H1 (cell line): Measurements from ENCODE around the gene CYP4F11. TPM values are rescaled to one million over a fixed set of nuclear protein-coding genes. Genes with fewer than 3 reads are reported as not detected.

Source experiments
- CTCF ChIA-PET: fragments of 300-600 bp; sonication (Branson Sonifier 250); formaldehyde crosslinking; loops from one replicate; lab custom pipeline; 2021; ENCODE audit not compliant: partially characterized antibody; lab: Charles Lee
- POLR2A ChIA-PET: fragments of 300-600 bp; sonication (Branson Sonifier 250); formaldehyde crosslinking; loops from one replicate; lab custom pipeline; 2021; ENCODE audit warnings: inconsistent platforms; ENCODE audit not compliant: partially characterized antibody; lab: Charles Lee
- DNase-seq, 2 experiments: peaks; one replicate each; pipeline versions ENCODE4 v3.0.0 to v3.0.0-alpha.2; 2010 to 2022; ENCODE audit warnings: low spot score in 2 of 2, low read depth in 1 of 2, mixed read lengths in 1 of 2
- FAIRE-seq: peaks from 2 replicates; lab custom pipeline; 2011; peaks lifted over from hg19 to GRCh38; lab: Jason Lieb, UNC
- H2AFZ ChIP-seq: 2 replicates; pipeline ENCODE4 v1.8.1; 2012; ENCODE audit warnings: low read length, inconsistent platforms
- H2AK5ac ChIP-seq: 2 replicates; pipeline ENCODE4 v1.6.1; 2013; ENCODE audit warnings: low read depth, low read length
- H2BK120ac ChIP-seq: replicated peaks from 2 replicates; pipeline ENCODE3; 2013; ENCODE audit warnings: low read depth, low read length, inconsistent platforms
- H2BK12ac ChIP-seq: 2 replicates; pipeline ENCODE4 v1.6.1; 2013; ENCODE audit warnings: low read depth, low read length
- H2BK15ac ChIP-seq: 2 replicates; pipeline ENCODE4 v1.6.1; 2013; ENCODE audit warnings: low read length
- H2BK20ac ChIP-seq: 2 replicates; pipeline ENCODE4 v1.6.1; 2013; ENCODE audit warnings: low read length
- H2BK5ac ChIP-seq: 2 replicates; pipeline ENCODE4 v1.6.1; 2013; ENCODE audit warnings: low read depth, low read length
- H3K14ac ChIP-seq: 2 replicates; pipeline ENCODE4 v1.6.1; 2013; ENCODE audit warnings: inconsistent platforms; ENCODE audit not compliant: insufficient read length
- H3K18ac ChIP-seq: 2 replicates; pipeline ENCODE4 v1.6.1; 2013; ENCODE audit warnings: low read length; ENCODE audit errors: extremely low read depth
- H3K23ac ChIP-seq: 2 replicates; pipeline ENCODE4 v1.6.1; 2013; ENCODE audit warnings: inconsistent platforms; ENCODE audit not compliant: insufficient read length
- H3K23me2 ChIP-seq: 2 replicates; pipeline ENCODE4 v1.6.1; 2013; ENCODE audit warnings: low read depth, low read length
- H3K27ac ChIP-seq: 2 replicates; pipeline ENCODE4 v1.6.1; 2011; ENCODE audit warnings: low read depth, low read length, inconsistent platforms
- H3K27me3 ChIP-seq, 4 experiments: replicated peaks in 1 of 4; 1 replicate in 1 of 4; 2 replicates in 3 of 4; pipeline versions ENCODE4 v1.6.1 to v1.8.1; 2011 to 2013; ENCODE audit warnings: low read length in 3 of 4, mild to moderate bottlenecking in 3 of 4, inconsistent platforms in 2 of 4, mixed read lengths in 2 of 4, moderate library complexity in 1 of 4; ENCODE audit not compliant: control insufficient read depth in 3 of 4, insufficient read depth in 3 of 4; ENCODE audit errors: extremely low read depth in 1 of 4
- H3K36me3 ChIP-seq, 4 experiments: 2 replicates each; pipeline versions ENCODE4 v1.6.1 to v1.8.1; 2011 to 2013; ENCODE audit warnings: mild to moderate bottlenecking in 4 of 4, low read length in 3 of 4, moderate library complexity in 2 of 4, control low read depth in 1 of 4, inconsistent platforms in 1 of 4; ENCODE audit not compliant: insufficient read depth in 4 of 4, control insufficient read depth in 2 of 4
- H3K4ac ChIP-seq: replicated peaks from 2 replicates; pipeline ENCODE3; 2013; ENCODE audit warnings: low read length, low read depth, mixed read lengths, inconsistent platforms; ENCODE audit not compliant: insufficient read length
- H3K4me1 ChIP-seq, 4 experiments: replicated peaks in 1 of 4; 1 replicate in 1 of 4; 2 replicates in 3 of 4; pipeline versions ENCODE4 v1.6.1 to v1.8.1; 2011 to 2013; ENCODE audit warnings: low read length in 3 of 4, inconsistent platforms in 2 of 4, mixed read lengths in 1 of 4; ENCODE audit not compliant: insufficient read depth in 4 of 4, control insufficient read depth in 3 of 4
- H3K4me2 ChIP-seq, 2 experiments: 2 replicates each; pipeline versions ENCODE4 v1.6.1 to v1.8.1; 2011 to 2013; ENCODE audit warnings: low read depth in 2 of 2, low read length in 2 of 2, control low read depth in 1 of 2, inconsistent platforms in 1 of 2, mild to moderate bottlenecking in 1 of 2; ENCODE audit not compliant: insufficient read depth in 1 of 2
- H3K4me3 ChIP-seq, 4 experiments: fragments of 200-600, 300-600 bp in 1 of 4; sonication (generic), shearing (Covaris generic), sonication (Bioruptor Twin) in 1 of 4; 2 replicates each; pipeline versions ENCODE4 v1.5.1 to v1.8.1; 2011 to 2016; ENCODE audit warnings: low read length in 4 of 4, low read depth in 3 of 4, control low read depth in 2 of 4, inconsistent platforms in 2 of 4, mild to moderate bottlenecking in 2 of 4, mixed read lengths in 1 of 4, moderate library complexity in 1 of 4; ENCODE audit not compliant: insufficient read depth in 2 of 4; ENCODE audit errors: extremely low read depth in 1 of 4
- H3K56ac ChIP-seq: replicated peaks from 2 replicates; pipeline ENCODE3; 2013; ENCODE audit warnings: low read depth, mild to moderate bottlenecking, mixed read lengths, low read length, inconsistent platforms; ENCODE audit not compliant: insufficient read length
- H3K79me1 ChIP-seq: 2 replicates; pipeline ENCODE4 v1.6.1; 2013; ENCODE audit warnings: low read depth, low read length, control low read depth
- H3K79me2 ChIP-seq, 2 experiments: 2 replicates each; pipeline versions ENCODE4 v1.6.1 to v1.8.1; 2012 to 2013; ENCODE audit warnings: low read length in 2 of 2, mild to moderate bottlenecking in 2 of 2, inconsistent platforms in 1 of 2; ENCODE audit not compliant: insufficient read depth in 2 of 2, control insufficient read depth in 1 of 2
- H3K9ac ChIP-seq, 4 experiments: replicated peaks in 1 of 4; 1 replicate in 1 of 4; 2 replicates in 3 of 4; pipeline versions ENCODE4 v1.6.1 to v1.8.1; 2011 to 2013; ENCODE audit warnings: low read depth in 3 of 4, low read length in 3 of 4, control low read depth in 2 of 4, mild to moderate bottlenecking in 2 of 4, moderate library complexity in 2 of 4, inconsistent platforms in 1 of 4; ENCODE audit errors: extremely low read depth in 1 of 4
- H3K9me3 ChIP-seq, 2 experiments: 2 replicates each; pipeline versions ENCODE4 v1.6.1 to v1.8.1; 2012 to 2013; ENCODE audit warnings: mild to moderate bottlenecking in 2 of 2, moderate library complexity in 2 of 2, control low read depth in 1 of 2, inconsistent platforms in 1 of 2, low read depth in 1 of 2, low read length in 1 of 2, mixed read lengths in 1 of 2; ENCODE audit not compliant: insufficient read depth in 2 of 2
- H4K20me1 ChIP-seq, 2 experiments: replicated peaks in 1 of 2; 2 replicates each; pipeline versions ENCODE3 to v1.8.1; 2011 to 2013; ENCODE audit warnings: inconsistent platforms in 2 of 2, low read length in 2 of 2, mild to moderate bottlenecking in 1 of 2; ENCODE audit not compliant: insufficient read depth in 2 of 2, control insufficient read depth in 1 of 2
- H4K5ac ChIP-seq: 2 replicates; pipeline ENCODE4 v1.6.1; 2013; ENCODE audit warnings: low read length, low read depth, mixed read lengths, inconsistent platforms; ENCODE audit not compliant: insufficient read length
- H4K8ac ChIP-seq: 2 replicates; pipeline ENCODE4 v1.8.0; 2013; ENCODE audit warnings: mild to moderate bottlenecking, moderate library complexity, low read length, inconsistent platforms; ENCODE audit not compliant: insufficient read depth; ENCODE audit errors: extremely low read depth
- H4K91ac ChIP-seq: replicated peaks from 2 replicates; pipeline ENCODE3; 2013; ENCODE audit warnings: low read length, mixed read lengths, inconsistent platforms; ENCODE audit not compliant: insufficient read length
- BACH1 ChIP-seq: IDR thresholded peaks from 2 replicates; pipeline ENCODE4 v1.6.1; 2012; ENCODE audit warnings: low read length, improper control_type of control experiment
- BRCA1 ChIP-seq: IDR thresholded peaks from 2 replicates; pipeline ENCODE4 v1.6.1; 2012; ENCODE audit warnings: low read depth, low read length, improper control_type of control experiment
- CBX5 ChIP-seq: fragments of 300-800, 300-1000 bp; sonication (generic); IDR thresholded peaks from 2 replicates; pipeline ENCODE4 v1.7.1; 2016; ENCODE audit warnings: antibody characterized with exemption, low read length, low read depth
- CBX8 ChIP-seq: fragments of 300-800, 300-1000 bp; sonication (generic); IDR thresholded peaks from 2 replicates; pipeline ENCODE4 v1.7.1; 2016; ENCODE audit warnings: low read depth, low read length, borderline replicate concordance
- CHD2 ChIP-seq: IDR thresholded peaks from 2 replicates; pipeline ENCODE4 v1.6.1; 2012; ENCODE audit warnings: low read length, improper control_type of control experiment
- GABPA ChIP-seq: IDR thresholded peaks from 2 replicates; pipeline ENCODE4 v1.6.1; 2011; ENCODE audit warnings: mild to moderate bottlenecking, low read length, moderate library complexity, borderline replicate concordance; ENCODE audit not compliant: insufficient read depth
- NANOG ChIP-seq: IDR thresholded peaks from 2 replicates; pipeline ENCODE4 v1.6.1; 2011; ENCODE audit warnings: low read length, low read depth, mild to moderate bottlenecking, inconsistent platforms; ENCODE audit not compliant: insufficient read depth, poor library complexity, severe bottlenecking
- RXRA ChIP-seq: IDR thresholded peaks from 2 replicates; pipeline ENCODE4 v1.6.1; 2011; ENCODE audit warnings: low read depth, mild to moderate bottlenecking, low read length, moderate library complexity; ENCODE audit not compliant: insufficient read depth
- TAF1 ChIP-seq: IDR thresholded peaks from 2 replicates; pipeline ENCODE4 v1.6.1; 2011; ENCODE audit warnings: mild to moderate bottlenecking, low read depth, low read length
- WGBS, 2 experiments: shearing (Covaris generic) in 1 of 2; methylation state at CpG; one replicate each; pipeline versions ENCODE4 v1.1.6 to v1.1.7; 2013 to 2015; ENCODE audit warnings: low lambda C conversion rate in 2 of 2, mixed read lengths in 2 of 2, inconsistent platforms in 1 of 2, low coverage in 1 of 2, missing lambda C conversion rate in 1 of 2; ENCODE audit not compliant: insufficient replicate concordance in 2 of 2, insufficient coverage in 1 of 2, insufficient read length in 1 of 2; ENCODE audit errors: extremely low coverage in 1 of 2, missing lambda C conversion rate in 1 of 2; 5-methylcytosine and 5-hydroxymethylcytosine counted together
- polyA plus RNA-seq, 7 experiments: library from polyadenylated mRNA; depleted of rRNA in 3 of 7; stranded (reverse) in 5 of 7; unstranded in 2 of 7; fragments of >200 nt in 5 of 7; fragments of 200-250 nt in 2 of 7; gene quantifications; 1 replicate in 5 of 7; 2 replicates in 1 of 7; 4 replicates in 1 of 7; pipeline versions ENCODE4 v1.2.1 to v1.2.3, GENCODE V29; 2011 to 2013; ENCODE audit warnings: missing spikeins in 2 of 7, mixed read lengths in 2 of 7
- total RNA-seq: library from RNA; stranded (reverse); fragmentation: NEBNext Ultra II Directional; extraction: Animal tissue kit (Norgen Biotek cat#: 25700); gene quantifications from 2 replicates; pipeline ENCODE4 v1.2.1, GENCODE V29; 2021

Gene CYP4F11
- total and polyA plus RNA-seq, 2 of the 8 experiments (the other 6 are each of a cell fraction or from before 2014, with no cell fraction given) = not detected

DNA sequence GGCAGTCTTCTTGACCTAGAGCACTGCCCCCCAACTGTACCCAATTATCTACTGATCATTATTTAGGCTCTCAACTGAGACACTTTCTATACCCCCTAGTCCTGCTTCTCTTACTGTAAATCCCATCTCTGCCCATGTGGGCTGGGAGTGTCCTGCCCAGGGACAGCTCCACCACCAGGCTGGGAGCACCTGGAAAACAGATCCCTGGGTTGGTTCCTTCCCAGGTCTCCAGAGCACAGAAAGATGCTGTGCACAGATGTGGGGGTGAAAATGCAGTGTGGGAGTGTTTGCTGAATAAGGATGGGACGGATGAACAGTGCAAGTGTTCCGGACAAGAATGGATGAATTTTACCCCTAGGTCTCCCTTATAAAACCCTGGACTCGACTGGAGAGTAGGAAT is 49.2 kb downstream of the CYP4F11 start:
- WGBS, 2 experiments = 68% methylated on average over 3 of the region's 3 CpGs; no CpG with 5 or more reads in 1 of the 2 experiments

More for the DNA sequence above, 49.2 kb downstream of the CYP4F11 start:
- Histone ChIP-seq H2BK120ac (no peak overlapping the region), H3K23me2 (no peaks in the 10 kb centered on the region), H4K8ac (no peak overlapping the region), H3K9ac (no peak overlapping the region), H3K4me1 (no peaks in the 10 kb centered on the region), H3K79me2 (no peaks in the 10 kb centered on the region), H2BK12ac (no peak overlapping the region), H4K5ac (no peak overlapping the region), H3K4ac (no peak overlapping the region), H3K18ac (no peak overlapping the region), H2BK5ac (no peak overlapping the region), H2BK20ac (no peak overlapping the region), H3K23ac (no peak overlapping the region), H3K56ac (no peak overlapping the region), H3K27ac (no peak overlapping the region), H3K27me3 (no peaks in the 10 kb centered on the region), H3K36me3 (no peaks in the 10 kb centered on the region; a peak in 1 of 8 replicates), H2AFZ (no peak overlapping the region), H4K20me1 (no peaks in the 10 kb centered on the region), H3K4me2 (no peak overlapping the region), H3K9me3 (peaks cover 57 to 62% of the 10 kb centered on the region in 2 experiments), H3K4me3 (no peak overlapping the region), H4K91ac (no peak overlapping the region), H3K79me1 (no peaks in the 10 kb centered on the region), H2AK5ac (no peak overlapping the region), H2BK15ac (no peak overlapping the region), H3K14ac (no peak overlapping the region)
- TF ChIP-seq CHD2 = no peak
- no peak for TF ChIP-seq RXRA
- TF ChIP-seq CBX8 = no peak
- TF ChIP-seq BRCA1 = no peak
- no peak for TF ChIP-seq GABPA
- TF ChIP-seq CBX5 = no peak
- no peak for TF ChIP-seq BACH1
- TF ChIP-seq NANOG = no peak
- TF ChIP-seq TAF1 = no peak
- DNase-seq = no peak
- ChIA-PET POLR2A (no interaction called here), CTCF (no interaction called here)
- no peak for FAIRE-seq
